Activated CD4-positive, alpha-beta T cell treated with anti-CD3 and anti-CD28 coated beads, Interleukin-2, amount 50 U/mL, for 16 hours (primary cell): ENCODE data around the gene CLDN20.

Experiments used
- DNase-seq: peaks from one replicate; pipeline ENCODE4 v3.0.0-alpha.2; 2020

Gene CLDN20

DNA sequence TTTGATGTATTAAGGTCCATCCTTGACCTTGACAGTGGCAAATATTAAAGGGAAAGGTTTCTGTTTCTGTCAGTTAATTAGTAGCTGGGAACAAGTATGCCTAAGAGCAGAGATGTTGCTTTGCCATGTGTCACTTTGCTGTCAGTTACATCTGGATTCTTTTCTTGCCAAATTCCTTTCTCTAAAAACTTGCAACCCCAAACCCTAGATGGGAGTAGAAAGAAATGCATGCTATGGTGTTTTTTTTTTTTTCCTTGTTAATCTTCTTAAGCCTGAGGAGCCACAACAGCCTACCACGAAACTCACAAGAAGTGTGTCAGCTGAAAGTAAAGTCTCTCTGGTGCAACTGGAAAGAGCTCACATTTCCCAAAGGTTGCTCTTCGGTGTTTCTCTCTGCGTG lies 18.0 kb upstream of the CLDN20 start:
- no peak for DNase-seq

DNA sequence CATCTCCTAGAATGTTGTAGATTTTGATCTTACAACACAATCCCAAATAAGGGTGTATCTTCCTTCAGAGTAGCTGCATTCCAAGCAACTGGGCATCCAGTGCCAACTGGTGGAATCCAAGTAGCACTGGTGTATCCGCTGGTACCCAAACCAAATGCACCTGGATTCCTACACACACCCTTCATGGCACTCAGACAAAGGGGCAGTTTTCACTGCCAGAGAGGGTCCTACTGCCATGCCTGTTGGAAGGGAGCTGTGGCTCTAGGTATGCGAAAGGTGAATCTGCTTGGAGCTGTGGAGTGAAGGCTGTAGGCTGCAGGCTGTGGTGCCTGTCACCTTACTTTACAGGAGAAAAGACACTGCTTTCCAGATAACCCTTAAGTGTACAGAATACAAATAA lies 17.0 kb upstream of the CLDN20 start:
- no peak for DNase-seq

DNA sequence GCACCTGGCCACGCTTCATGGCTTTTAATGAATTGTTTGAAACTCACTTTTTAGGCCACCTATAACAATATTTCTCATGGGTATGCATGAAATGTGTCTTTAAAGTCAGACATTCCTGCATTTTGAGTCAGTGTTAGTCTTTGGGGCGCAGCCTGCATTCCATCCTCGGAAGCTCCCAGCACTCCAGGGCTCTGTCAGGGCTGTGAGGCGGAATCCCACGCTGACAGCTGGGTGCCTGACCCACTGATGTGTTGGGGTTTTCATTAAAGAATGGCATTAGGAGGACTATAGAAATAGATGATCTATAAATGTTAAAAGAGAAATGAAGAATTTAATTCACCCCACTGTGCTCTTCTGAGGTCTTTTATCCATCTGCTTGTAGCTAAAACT lies 16.2 kb upstream of the CLDN20 start:
- DNase-seq: no peak

DNA sequence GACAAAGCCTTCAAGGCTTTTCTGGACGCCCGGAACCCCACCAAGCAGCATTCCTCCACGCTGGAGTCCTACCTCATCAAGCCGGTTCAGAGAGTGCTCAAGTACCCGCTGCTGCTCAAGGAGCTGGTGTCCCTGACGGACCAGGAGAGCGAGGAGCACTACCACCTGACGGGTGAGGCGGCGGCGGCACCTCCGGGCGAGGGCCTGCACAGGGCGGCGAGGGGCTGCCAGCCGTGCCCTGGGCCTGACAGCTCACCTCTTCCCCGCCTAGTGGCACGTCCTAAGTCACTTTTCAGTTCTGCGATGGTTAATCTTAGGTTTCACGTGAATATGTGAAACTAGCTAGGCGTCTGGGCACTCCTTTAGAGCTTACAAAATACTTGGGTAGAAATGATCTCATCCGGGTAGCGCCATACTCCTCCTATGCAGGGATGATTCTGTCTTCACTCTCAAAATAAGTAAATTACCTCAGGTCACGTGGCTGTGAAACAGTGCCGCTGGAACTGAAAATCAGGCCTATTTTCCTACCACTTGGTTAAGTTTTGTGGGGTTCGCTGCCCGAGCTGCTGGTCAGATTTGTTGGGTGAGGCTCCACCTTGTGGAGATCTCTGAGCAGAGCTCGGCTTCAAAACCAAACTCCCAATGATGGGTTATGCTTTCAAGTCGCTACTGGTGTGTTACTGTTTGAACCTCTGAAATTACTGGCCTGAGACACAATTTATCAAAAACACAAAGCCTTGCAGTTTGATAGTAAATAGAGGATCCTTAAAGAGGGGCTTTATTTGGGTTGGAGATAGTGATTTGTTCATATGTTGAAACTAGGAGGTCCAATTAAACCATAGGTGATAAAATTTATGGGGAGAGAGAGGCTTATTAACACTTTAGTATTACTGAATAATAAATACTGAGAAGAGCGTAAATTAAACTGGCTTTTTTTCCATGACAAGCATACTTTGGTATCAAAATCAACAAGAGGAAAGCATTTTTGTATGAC lies 15.5 kb upstream of the CLDN20 start:
- DNase-seq: peak; percentile 43

DNA sequence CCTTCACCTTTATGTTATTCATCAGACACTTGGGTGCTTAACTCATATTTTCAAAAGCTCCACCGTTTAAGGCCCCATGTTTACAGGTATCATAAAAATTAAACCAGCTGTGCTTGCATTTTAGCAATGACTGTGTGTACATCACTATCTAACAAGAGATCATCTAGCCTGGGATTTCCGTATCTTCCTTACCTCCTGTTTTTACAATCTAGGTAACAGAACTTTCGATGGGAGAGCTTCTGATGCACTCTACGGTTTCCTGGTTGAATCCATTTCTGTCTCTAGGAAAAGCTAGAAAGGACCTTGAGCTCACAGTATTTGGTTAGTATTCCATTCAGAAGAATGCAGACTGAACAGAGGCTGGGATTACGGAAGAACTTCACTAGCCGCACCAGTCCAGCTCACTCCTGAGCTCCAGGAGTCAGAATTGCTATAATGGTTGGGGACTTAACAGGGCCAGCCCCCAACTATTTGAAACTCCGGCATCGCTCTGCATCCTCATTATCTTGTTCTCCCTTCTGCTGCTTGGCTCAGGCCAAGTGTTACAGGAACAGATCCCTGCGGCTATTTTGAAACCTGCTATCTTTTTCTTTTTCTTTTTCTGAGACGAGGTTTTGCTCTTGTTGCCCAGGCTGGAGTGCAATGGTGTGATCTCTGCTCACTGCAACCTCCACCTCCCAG lies 13.0 kb upstream of the CLDN20 start:
- DNase-seq: no peak

DNA sequence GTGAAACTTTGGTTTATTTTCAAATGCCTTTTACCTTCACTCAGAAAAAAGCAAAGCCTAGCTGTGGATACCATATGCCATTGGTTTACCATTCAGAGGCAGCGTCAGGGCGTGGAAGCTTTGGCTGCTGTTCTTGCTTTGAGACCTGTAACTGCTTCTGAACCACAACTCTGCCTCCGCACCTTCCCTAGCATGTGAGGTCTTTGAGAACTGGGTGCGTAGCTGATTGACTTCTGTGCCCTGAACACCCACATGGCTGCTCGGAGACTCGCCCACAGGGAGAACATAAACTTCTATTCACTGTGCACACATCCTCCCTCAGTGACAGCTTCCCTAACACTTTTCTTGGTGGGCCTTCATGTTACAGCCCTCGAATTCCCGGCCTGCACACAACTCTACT lies 11.2 kb upstream of the CLDN20 start:
- no peak for DNase-seq

DNA sequence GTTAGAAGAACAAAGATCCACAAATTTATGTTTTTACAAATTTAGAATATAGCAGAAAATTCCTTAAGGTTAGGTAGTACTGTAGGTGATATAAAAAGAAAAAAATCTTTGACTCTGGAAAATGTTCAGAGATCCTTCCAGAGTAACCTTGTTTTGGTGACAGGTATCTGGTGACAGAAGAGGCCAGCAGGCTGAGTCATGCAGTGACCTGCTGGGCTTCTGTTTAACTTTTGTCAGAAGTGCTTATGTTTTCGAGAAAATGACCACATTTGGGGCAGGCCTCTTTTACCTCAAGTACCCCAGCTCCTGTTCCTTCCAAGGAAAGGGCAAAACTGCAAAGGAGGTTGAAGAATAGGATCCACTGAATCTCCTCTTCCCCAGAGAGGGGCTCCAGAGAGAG lies 10.5 kb upstream of the CLDN20 start:
- DNase-seq: no peak

DNA sequence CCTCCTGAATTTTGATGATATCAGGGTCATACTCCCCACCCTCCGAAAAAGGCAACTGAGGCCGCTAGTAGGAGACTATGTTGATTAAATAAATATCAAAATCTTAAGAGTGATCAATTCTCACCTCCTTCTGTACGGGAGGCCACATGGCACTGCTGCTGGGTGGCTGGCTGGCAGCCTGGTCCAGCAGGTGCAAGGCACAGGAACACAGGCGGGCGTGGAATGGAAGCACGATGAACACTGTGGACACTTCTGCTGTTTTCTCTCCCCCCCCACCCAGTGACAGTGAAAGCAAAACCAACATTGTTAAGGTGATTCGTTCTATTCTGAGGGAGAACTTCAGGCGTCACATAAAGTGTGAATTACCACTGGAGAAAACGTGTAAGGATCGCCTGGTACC lies 9.7 kb upstream of the CLDN20 start:
- DNase-seq: no peak

DNA sequence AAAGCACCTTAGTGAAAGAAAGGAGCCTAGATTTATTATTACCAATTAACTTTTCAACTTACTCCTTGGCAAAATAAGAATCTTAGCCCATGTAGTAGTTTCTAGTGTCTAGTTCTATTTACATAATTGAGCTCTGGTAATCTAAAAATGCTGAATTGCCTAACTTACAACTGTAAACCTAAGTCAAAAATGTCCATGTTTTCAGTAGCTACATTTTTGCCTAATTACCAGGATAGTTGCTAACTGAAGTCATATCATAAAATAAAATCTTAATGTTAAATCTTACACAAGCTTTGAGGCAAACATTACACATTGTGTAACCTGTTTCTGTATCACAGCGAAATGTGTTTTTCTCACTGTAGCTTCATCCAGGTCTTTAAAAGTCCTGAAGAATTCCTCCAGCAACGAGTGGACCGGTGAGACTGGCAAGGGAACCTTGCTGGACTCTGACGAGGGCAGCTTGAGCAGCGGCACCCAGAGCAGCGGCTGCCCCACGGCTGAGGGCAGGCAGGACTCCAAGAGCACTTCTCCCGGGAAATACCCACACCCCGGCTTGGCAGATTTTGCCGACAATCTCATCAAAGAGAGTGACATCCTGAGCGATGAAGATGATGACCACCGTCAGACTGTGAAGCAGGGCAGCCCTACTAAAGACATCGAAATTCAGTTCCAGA lies 7.6 kb upstream of the CLDN20 start:
- no peak for DNase-seq

DNA sequence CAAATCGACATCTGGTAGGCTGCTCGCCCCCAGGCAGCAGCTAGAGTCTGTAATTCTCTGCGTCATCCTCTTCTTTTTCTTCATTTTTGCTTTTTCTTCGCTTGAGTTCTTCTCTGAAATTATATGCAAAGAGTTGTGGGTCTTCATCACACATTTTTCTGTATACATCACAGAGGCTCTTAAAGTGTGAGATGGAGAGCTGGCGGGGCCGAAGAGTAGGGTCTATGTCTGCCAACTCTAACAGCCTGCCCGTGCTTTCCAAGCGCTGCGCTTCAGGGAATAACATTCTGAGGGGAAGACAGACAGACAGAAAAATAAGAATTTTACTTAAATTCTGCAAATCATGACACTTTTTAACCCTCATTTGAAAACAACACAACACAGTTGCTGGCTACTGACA lies 6.0 kb upstream of the CLDN20 start:
- DNase-seq: no peak

DNA sequence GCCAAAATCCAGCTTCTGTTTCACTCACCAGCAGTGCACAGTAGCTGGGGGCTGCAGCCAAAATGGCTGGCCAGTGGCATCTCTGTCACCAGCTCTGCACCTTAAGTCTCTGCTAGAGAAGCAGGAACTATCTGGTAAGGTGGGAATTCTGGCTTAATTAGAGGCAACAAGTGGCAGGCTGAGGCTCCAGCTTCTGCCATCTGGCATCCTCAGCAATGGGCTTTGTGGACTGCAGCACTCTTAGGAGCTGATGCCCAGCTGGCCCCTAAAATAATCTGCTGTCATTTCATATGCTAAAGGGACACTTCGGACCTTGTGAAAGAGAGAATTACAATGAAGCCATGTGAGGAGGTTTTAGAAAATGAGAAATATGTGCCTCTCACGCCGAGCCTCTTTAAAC lies 4.6 kb upstream of the CLDN20 start:
- DNase-seq: no peak

DNA sequence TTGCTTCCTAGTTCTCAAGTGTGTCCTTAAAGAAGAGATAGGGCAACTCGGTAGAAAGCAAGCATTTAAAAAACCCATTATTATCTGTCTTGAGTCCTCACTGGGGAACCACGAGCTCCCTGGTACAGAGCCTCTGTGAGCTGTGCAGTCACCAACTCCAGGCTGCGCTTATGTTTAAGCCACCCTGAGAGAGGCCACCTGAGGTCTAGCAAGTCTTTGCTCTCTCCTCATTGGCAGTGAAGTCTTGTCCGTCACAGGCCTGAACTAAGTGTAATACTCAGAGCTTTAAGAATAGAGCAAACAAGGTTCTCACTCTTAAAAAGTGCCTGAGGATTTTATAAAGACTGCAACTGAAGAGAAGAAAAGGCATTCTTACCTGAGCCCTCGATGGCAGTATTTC lies 3.9 kb upstream of the CLDN20 start:
- DNase-seq: no peak

DNA sequence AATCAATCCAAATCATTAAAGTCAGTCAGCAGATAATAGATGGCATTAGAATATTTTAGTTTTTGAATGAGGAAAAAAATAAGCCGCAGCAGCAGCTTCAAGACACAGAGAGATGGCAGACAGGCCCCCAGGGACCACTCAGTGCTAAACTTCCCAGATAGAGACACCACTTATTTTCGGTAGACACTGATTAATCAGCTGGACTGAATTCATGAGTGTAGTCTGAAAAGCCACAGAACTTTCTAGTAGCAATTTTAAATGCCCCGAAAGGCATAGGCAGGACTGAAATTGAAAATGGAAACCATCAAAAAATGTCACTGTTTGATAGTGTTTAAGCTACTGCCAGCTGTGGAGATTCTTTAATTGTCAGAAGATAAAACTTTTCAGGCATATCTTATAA lies 3.1 kb upstream of the CLDN20 start:
- DNase-seq: no peak

DNA sequence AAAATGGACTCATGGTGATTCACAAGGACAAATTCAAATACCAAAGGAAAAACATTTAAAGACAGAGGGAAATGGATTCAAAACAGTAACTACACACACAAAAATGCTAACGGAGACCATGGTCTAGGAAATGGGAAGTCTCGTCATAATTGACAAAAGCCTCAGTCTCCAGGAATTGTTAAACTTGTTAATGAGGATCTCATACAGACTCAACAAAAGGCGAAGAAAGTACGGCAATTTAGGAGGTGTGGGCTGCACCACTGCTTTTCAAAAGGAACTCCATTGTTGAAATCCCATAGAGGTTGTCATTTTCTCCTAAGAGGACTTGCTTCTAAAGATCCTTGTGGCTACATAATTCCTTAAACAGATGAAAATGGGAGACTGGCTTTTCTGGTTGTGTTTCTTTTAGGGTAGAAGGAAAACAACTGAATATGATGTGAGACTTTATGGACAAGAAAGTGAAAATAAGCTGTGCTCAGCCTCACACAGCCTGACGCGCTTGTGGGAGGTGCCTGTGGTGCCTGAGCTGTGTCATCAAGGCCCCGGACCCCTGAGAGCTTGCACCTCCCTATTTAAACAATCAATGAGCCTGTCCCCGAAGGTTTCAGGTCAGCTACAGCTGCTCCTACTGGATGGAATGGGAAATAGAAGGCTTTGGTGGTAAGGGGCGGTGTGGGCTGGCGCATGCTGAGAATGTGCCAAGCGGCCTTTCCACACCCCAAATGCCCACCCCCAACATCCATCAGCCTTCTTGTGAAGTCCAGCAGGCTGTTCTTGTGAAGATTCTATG lies 2.5 kb upstream of the CLDN20 start:
- no peak for DNase-seq

DNA sequence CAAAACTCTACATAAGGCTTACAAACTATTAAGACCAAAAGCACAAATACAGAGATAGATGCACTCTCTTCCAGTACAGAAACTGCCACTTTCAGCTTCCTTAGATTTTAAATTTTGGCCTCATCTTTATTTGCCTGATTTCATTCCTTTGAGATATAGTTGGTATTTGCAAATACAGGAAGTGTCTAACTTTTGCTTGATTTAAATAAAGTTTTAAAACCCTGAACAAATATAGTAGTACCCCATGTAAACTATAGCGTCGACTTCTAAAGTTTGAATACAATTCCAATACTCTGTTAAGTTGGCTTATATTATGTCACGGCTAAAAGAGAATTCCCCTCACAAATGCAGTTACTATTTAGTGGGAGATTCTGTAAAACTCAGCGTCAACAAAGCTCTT lies 1.2 kb upstream of the CLDN20 start:
- no peak for DNase-seq

DNA sequence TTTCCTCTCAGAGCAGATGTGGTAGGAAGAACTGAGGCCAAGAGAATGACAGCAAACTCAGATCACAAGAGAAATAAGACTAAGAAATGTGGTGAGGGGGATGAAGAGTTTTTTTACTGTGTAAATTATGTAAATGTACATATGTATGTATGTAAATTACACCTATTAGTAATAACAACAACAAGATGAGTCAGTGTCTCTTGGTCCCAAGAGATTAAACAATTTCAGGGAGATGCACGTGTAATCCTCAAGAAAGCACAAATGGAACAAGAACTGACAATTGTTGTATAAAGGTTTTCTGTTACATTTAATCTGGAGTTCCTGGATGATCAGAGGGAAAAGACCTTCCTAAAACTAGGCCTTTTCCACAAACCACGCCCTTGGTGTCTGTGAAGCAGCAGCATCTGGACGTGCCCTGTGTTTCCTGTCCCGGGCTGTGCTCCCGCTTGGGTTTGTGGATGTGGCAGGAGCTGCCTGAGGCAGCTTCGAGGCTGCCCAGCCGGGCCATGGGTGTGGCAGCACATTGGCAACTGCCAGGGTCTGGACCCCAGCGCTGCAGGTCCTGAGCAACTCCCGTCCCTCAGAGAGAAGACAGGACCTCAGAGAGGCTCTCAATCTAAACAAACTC lies 994 bp downstream of the CLDN20 start:
- DNase-seq: no peak

DNA sequence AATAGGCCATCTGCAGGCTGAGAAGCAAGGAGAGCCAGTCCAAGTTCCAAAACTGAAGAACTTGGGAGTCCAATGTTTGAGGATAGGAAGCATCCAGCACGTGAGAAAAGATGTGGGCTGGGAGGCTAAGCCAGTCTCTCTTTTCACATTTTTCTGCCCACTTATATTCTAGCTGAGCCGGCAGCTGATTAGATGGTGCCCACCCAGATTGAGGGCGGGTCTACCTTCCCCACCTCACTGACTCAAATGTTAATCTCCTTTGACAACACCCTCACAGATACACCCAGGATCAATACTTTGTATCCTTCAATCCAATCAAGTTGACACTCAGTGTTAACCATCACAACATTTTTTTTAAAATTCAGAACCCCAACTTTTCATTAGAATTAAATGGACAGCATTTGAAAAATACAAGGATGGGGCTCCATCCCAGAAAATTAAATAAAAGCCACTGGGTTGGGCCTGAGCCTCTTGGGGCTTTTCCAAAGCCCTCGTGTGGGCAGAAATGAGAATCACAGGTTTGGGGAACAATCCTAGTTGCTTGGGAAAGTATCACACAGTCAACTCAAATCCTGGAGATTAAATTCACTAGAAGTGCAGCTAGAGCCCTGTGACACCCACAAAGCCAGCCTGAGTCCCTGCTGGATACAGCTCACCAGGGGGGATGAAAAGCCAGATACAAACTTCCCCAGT lies 2.2 kb downstream of the CLDN20 start:
- no peak for DNase-seq

DNA sequence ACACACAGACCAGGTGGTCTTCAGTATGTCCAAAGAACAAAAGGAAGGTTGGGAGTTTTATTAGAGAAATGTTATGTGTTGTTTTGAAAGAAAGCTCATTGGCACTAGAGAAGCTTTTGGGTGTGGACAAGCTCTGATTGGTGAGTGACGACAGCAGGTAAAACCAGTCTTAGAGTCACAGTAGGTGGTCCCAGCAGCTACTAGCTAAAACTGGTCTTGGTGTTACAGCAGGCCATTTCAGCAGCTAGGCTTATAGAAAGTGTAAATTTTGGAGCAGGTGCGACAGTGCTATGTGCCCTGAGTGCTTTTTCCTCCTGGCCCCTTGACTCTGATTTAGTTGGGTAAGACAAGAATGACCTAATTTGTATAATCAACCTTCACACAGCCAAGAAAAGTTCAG lies 3.6 kb downstream of the CLDN20 start:
- no peak for DNase-seq

DNA sequence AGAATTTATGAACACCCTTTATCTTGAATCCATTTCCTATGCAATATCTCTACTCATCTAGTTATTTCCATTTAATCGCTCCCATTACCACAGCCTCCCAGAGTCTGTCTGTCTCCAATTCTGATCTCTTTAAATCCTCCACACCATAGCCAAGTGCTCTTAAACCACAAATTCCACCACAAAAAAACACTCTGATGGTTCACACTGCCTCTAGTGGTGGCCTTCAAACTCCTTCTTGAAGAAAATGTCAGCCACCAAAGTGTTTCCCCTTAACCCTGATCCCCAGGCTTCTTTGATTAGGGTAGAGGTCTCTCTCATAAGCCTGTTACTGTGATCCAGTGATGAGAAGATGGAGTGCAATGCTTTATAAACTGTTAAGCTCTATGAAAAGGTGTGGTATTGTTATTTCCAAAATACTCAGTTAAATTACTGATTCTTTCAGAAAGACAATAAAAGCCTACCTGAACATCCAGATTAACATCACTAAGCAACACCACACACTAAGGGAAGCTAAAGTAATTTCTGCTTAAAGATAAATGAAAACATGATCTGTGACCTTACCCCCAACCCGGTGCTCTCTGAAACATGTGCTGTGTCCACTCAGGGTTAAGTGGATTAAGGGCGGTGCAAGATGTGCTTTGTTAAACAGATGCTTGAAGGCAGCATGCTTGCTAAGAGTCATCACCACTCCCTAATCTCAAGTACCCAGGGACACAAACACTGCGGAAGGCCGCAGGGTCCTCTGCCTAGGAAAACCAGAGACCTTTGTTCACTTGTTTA lies 4.5 kb downstream of the CLDN20 start:
- DNase-seq: peak; percentile 46

DNA sequence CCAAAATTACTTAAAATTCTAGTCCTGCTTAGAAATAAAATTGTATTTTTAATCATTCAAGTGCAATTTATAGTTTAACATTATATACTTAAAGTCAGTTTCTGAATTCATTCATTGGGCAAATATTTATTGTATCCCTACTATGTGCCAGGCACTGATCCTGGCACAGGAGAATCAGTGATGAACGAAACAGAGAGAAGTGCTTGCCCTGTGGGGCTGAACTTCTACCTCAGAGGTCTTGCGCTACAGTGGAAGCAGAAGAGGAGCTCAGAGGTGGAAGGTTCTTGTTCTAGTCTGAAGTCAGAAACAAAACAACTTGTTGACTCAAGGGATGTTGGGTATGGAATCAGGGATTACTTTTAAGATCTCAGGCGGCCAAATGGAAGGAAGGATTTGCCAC lies 6.0 kb downstream of the CLDN20 start:
- DNase-seq: no peak

DNA sequence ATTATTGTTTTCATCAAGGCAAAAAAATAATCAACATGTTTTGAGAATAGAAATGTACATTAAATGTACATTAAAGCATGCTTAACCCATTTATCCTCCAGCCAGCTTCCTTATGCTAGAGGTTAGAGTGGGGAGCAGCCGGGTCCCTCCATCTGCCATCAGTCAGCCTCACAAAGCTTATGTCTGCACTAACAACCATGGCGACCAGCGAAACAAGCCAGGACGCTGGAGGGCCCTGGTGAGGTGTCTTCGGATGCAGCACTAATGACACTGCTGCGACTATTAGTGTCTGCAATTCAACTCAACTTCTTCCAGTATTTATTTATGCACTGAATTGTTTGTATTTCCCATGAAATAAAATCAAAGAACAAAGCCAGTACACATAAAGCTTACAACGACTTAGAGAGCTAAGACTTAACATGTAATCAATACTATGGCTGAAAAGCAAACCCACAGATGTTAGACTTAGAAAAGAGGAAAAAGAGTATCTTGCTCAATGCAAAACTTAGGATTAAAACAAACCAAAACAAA lies 6.8 kb downstream of the CLDN20 start:
- no peak for DNase-seq
